Neural cell (in vitro differentiated cells): ENCODE measurements around the gene MEGF6.

Source experiments
- EP300 ChIP-seq: fragments of 450-650 bp; conservative IDR thresholded peaks from 2 replicates; pipeline ENCODE4 v1.6.1; 2014; ENCODE audit warnings: antibody characterized with exemption, mild to moderate bottlenecking, moderate library complexity; ENCODE audit not compliant: poor library complexity, severe bottlenecking
- EZH2 ChIP-seq: fragments of 200-600, 300-800 bp; shearing (Covaris generic), sonication (generic); IDR thresholded peaks from 2 replicates; pipeline ENCODE4 v1.6.1; 2014; ENCODE audit warnings: antibody characterized with exemption, low read length, borderline replicate concordance, mild to moderate bottlenecking; ENCODE audit not compliant: insufficient read depth, poor library complexity, severe bottlenecking
- MXI1 ChIP-seq: fragments of 450-650 bp; conservative IDR thresholded peaks from 2 replicates; pipeline ENCODE4 v1.6.1; 2014; ENCODE audit warnings: antibody characterized with exemption, mild to moderate bottlenecking; ENCODE audit not compliant: poor library complexity, severe bottlenecking
- POLR2AphosphoS5 ChIP-seq: IDR thresholded peaks from 2 replicates; pipeline ENCODE4 v1.6.1; 2012
- RAD21 ChIP-seq: fragments of 450-650 bp; conservative IDR thresholded peaks from 2 replicates; pipeline ENCODE4 v1.6.1; 2014; ENCODE audit warnings: antibody characterized with exemption, mild to moderate bottlenecking, moderate library complexity
- SMC3 ChIP-seq: fragments of 450-650 bp; conservative IDR thresholded peaks from 2 replicates; pipeline ENCODE4 v1.6.1; 2014; ENCODE audit warnings: antibody characterized with exemption, mild to moderate bottlenecking, moderate library complexity; ENCODE audit not compliant: poor library complexity
- TAF1 ChIP-seq: IDR thresholded peaks from 2 replicates; pipeline ENCODE4 v1.6.1; 2012; ENCODE audit warnings: low read depth
- TF ChIP-seq, protein P1 (sequence below): IDR thresholded peaks from 2 replicates; pipeline ENCODE4 v1.6.1; 2012; ENCODE audit warnings: borderline replicate concordance
- TF ChIP-seq, protein P2 (sequence below): fragments of 450-650 bp; IDR thresholded peaks from 2 replicates; pipeline ENCODE4 v1.5.1; 2014; ENCODE audit warnings: antibody characterized with exemption, mild to moderate bottlenecking, moderate library complexity; ENCODE audit not compliant: poor library complexity, severe bottlenecking

DNA sequence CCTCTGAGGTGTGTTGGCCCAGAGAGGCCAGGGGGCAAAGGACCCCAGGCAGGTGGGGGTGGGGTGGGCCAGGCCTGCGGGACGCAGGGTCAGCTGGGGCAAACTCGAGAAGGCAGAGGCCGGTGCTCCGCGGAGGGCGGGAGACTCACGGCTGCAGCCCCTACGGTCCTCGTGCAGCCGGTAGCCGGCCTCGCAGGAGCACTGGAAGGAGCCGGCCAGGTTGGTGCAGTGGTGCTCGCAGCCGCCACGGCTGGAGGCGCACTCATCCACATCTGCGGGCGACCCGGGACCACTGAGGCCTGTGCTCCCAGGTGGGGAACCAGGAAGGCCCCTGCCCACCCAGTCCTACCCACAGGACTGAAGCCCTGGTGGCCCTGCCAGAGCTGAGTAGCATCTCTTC is 101.6 kb downstream of the MEGF6 start:
- TF ChIP-seq, protein P1, sequence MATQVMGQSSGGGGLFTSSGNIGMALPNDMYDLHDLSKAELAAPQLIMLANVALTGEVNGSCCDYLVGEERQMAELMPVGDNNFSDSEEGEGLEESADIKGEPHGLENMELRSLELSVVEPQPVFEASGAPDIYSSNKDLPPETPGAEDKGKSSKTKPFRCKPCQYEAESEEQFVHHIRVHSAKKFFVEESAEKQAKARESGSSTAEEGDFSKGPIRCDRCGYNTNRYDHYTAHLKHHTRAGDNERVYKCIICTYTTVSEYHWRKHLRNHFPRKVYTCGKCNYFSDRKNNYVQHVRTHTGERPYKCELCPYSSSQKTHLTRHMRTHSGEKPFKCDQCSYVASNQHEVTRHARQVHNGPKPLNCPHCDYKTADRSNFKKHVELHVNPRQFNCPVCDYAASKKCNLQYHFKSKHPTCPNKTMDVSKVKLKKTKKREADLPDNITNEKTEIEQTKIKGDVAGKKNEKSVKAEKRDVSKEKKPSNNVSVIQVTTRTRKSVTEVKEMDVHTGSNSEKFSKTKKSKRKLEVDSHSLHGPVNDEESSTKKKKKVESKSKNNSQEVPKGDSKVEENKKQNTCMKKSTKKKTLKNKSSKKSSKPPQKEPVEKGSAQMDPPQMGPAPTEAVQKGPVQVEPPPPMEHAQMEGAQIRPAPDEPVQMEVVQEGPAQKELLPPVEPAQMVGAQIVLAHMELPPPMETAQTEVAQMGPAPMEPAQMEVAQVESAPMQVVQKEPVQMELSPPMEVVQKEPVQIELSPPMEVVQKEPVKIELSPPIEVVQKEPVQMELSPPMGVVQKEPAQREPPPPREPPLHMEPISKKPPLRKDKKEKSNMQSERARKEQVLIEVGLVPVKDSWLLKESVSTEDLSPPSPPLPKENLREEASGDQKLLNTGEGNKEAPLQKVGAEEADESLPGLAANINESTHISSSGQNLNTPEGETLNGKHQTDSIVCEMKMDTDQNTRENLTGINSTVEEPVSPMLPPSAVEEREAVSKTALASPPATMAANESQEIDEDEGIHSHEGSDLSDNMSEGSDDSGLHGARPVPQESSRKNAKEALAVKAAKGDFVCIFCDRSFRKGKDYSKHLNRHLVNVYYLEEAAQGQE = no peak
- no peak for TF ChIP-seq EZH2
- TF ChIP-seq TAF1 = no peak
- TF ChIP-seq, protein P2, sequence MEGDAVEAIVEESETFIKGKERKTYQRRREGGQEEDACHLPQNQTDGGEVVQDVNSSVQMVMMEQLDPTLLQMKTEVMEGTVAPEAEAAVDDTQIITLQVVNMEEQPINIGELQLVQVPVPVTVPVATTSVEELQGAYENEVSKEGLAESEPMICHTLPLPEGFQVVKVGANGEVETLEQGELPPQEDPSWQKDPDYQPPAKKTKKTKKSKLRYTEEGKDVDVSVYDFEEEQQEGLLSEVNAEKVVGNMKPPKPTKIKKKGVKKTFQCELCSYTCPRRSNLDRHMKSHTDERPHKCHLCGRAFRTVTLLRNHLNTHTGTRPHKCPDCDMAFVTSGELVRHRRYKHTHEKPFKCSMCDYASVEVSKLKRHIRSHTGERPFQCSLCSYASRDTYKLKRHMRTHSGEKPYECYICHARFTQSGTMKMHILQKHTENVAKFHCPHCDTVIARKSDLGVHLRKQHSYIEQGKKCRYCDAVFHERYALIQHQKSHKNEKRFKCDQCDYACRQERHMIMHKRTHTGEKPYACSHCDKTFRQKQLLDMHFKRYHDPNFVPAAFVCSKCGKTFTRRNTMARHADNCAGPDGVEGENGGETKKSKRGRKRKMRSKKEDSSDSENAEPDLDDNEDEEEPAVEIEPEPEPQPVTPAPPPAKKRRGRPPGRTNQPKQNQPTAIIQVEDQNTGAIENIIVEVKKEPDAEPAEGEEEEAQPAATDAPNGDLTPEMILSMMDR = no peak
- TF ChIP-seq EP300 = no peak
- TF ChIP-seq RAD21 = no peak
- no peak for TF ChIP-seq POLR2AphosphoS5
- no peak for TF ChIP-seq MXI1
- no peak for TF ChIP-seq SMC3
